Prostate gland (tissue), 2 donors: ENCODE results near the gene CST4. TPM values are rescaled to one million over a fixed set of nuclear protein-coding genes. Genes with fewer than 3 reads are reported as not detected.

Experiments used
- DNase-seq: peaks from one replicate; pipeline ENCODE4 v3.0.0-alpha.2; 2019; ENCODE audit warnings: low spot score
- H3K27ac ChIP-seq, 2 donors: fragments of 200-600 bp; sonication (generic); 2 replicates each; pipeline ENCODE4 v1.5.1; 2017 to 2019
- H3K27me3 ChIP-seq: fragments of 200-600 bp; sonication (generic); replicated peaks from 2 replicates; pipeline ENCODE4 v1.5.1; 2019; ENCODE audit not compliant: insufficient read depth
- H3K36me3 ChIP-seq, 2 donors: fragments of 200-600 bp; sonication (generic); 1 replicate in 1 of 2; 2 replicates in 1 of 2; pipeline versions ENCODE4 v1.5.1 to v1.8.1; 2017 to 2019
- H3K4me1 ChIP-seq: fragments of 200-600 bp; sonication (generic); replicated peaks from 2 replicates; pipeline ENCODE4 v1.5.1; 2019
- H3K4me3 ChIP-seq, 2 donors: fragments of 200-600 bp; sonication (generic); 2 replicates each; pipeline ENCODE4 v1.5.1; 2017 to 2019
- H3K9me3 ChIP-seq: fragments of 200-600 bp; sonication (generic); 2 replicates; pipeline ENCODE4 v1.5.1; 2017
- CTCF ChIP-seq, 4 experiments: fragments of 200-600 bp in 2 of 4; fragments of 450-650 bp in 2 of 4; sonication (generic) in 2 of 4; IDR thresholded peaks; 1 replicate in 3 of 4; 2 replicates in 1 of 4; pipeline ENCODE4 v1.5.1; 2016 to 2019; ENCODE audit warnings: antibody characterized with exemption in 4 of 4, mild to moderate bottlenecking in 2 of 4, moderate library complexity in 2 of 4
- POLR2A ChIP-seq: fragments of 450-650 bp; IDR thresholded peaks from one replicate; pipeline ENCODE4 v1.6.1; 2016; ENCODE audit warnings: antibody characterized with exemption, mild to moderate bottlenecking
- POLR2AphosphoS5 ChIP-seq: sonication (generic); formaldehyde crosslinking; IDR thresholded peaks from one replicate; pipeline ENCODE4 v1.6.1; 2017; ENCODE audit warnings: antibody characterized with exemption
- WGBS: methylation state at CpG from one replicate; pipeline ENCODE4 v1.1.5; 2018; 5-methylcytosine and 5-hydroxymethylcytosine counted together
- intact Hi-C: fragments of 100-400 bp; cut with DNase I; formaldehyde crosslinking; loops from one replicate; pipeline ENCODE4 v1.14.2; 2022
- total RNA-seq, 2 donors: library from RNA; depleted of rRNA; stranded (reverse); fragments of >200 nt; gene quantifications; one replicate each; pipeline ENCODE4 v1.1.0, GENCODE V29; 2016

Gene CST4
- total RNA-seq, 2 donors from 2014 or later = 7.9 TPM; not detected in 1

DNA sequence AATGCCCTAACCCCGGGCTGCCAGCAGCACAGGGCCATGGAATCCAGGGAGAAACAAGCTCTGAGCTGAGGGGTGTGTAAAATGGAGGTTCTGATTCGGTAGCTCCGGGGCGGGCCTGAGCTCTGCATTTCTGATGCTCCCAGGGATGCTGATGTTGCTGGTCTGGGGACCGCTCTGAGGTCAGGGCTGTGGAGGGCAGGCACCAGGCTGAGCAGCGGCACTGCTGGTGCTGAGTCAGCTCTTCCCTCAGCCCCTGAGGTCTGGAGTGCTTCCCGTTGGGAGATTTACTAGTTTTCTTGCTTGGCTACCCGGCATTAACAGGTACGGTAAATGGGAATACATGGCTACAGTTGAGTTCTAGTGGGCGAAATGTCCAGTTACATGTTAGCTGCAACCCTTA, 32.5 kb downstream of the CST4 start:
- Histone ChIP-seq H3K27ac (no peak overlapping the region), H3K4me3 (no peak overlapping the region), H3K27me3 (no peaks in the 10 kb centered on the region), H3K4me1 (no peaks in the 10 kb centered on the region), H3K9me3 (no peaks in the 10 kb centered on the region), H3K36me3 (no peaks in the 10 kb centered on the region)
- no peak for DNase-seq
- intact Hi-C loops = no loop called here
- TF ChIP-seq CTCF (IDR thresholded peaks at IDR 0.05) (no peak), POLR2AphosphoS5 (no peak), POLR2A (no peak)
- 82% methylated on average over 10 of the region's 10 CpGs for WGBS

DNA sequence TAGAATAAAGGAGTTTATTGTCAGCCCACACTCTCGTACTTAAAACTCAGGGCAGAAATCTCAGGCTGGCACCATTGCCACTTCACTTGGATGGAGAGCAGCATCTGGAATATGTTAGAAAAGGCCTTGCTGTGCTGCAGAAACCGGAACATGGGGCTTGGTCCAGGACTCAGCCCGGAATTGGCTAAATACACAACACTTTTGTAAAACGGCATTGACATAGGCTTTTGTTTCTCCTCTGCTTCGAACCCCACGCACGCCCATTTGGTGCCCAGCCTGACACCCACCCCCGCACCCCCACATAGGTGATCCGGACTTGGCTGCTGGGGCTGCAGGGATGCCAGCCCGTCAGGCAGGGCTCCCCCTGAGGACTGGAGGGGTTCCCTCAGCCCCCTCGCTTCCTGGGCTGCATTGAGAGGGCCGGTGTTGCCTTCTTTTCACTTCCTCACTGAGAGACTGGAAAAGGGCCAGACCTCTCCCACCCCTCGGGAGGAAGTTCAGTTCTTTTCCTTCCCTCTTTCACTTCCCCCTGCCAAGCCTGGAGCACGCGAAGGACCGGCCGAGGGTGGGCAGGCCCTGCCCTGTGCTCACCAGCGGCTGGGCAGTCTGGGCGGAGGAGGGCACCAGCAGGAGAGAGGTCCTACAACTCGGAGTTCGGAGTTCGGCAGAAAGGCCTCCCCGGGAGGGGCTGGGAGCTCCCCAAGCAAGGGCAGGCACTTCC, 33.2 kb downstream of the CST4 start:
- intact Hi-C loops = no loop called here
- Histone ChIP-seq H3K9me3 (no peaks in the 10 kb centered on the region), H3K4me1 (no peaks in the 10 kb centered on the region), H3K27ac (no peak overlapping the region), H3K36me3 (no peaks in the 10 kb centered on the region), H3K27me3 (no peaks in the 10 kb centered on the region), H3K4me3 (no peak overlapping the region)
- TF ChIP-seq POLR2A (no peak), POLR2AphosphoS5 (no peak), CTCF (IDR thresholded peaks at IDR 0.05) (no peak)
- no peak for DNase-seq
- 36% methylated on average over 23 of the region's 23 CpGs for whole genome bisulfite sequencing

DNA sequence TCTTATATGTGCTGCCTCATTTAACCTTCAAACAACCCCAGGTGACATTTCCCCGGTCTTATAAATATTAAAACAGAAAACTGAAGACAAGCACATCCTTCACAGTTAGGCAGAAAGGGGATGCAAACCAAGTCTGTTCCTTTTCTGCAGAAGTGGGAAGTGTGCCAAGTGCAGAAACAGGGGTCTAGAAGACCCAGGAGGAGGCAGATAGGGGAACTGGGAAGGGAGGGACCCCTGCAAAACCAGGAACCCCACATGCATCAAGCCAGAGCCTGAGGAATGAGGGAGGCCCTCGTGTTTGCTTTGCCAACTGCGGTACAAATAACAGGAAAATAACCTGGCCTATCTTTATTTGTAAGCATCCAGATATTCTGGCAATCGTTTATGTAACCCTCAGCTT, 34.1 kb downstream of the CST4 start:
- no peaks in the 10 kb centered on the region for H3K27me3 ChIP-seq
- H3K4me3 ChIP-seq = no peak overlapping the region
- WGBS = 55% methylated on average over 4 of the region's 4 CpGs
- intact Hi-C loops = no loop called here
- DNase-seq = no peak
- TF ChIP-seq CTCF (IDR thresholded peaks at IDR 0.05) (no peak), POLR2AphosphoS5 (no peak), POLR2A (no peak)
- no peak overlapping the region for H3K27ac ChIP-seq
- H3K36me3 ChIP-seq = no peaks in the 10 kb centered on the region
- no peaks in the 10 kb centered on the region for H3K4me1 ChIP-seq
- H3K9me3 ChIP-seq = no peaks in the 10 kb centered on the region

DNA sequence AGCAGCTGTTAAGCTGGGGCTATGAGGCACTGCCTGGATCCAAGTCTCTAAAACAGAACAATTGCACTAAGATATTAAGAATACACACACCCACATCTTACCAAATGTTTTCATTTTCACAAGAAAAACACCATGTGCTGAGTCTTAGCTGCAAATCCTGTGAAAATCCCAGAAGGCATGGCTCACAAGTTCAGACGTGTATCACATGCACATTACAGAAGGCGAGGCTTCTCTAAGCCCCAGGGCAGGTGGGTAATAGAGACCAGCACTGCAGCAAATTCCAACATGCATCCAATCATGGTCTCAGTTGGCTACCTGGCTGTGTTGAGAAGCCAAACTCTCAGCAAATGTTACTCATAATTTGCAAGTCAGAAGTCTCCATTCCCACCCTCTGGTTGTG, 34.8 kb downstream of the CST4 start:
- intact Hi-C loops = no loop called here
- H3K9me3 ChIP-seq = no peaks in the 10 kb centered on the region

More for the DNA sequence above, 34.8 kb downstream of the CST4 start:
- DNase-seq = no peak
- no peaks in the 10 kb centered on the region for H3K36me3 ChIP-seq
- 62% methylated on average over 2 of the region's 2 CpGs for WGBS
- H3K27me3 ChIP-seq = no peaks in the 10 kb centered on the region
- H3K27ac ChIP-seq = no peak overlapping the region
- H3K4me1 ChIP-seq = no peaks in the 10 kb centered on the region
- no peak overlapping the region for H3K4me3 ChIP-seq
- TF ChIP-seq POLR2AphosphoS5 (no peak), POLR2A (no peak), CTCF (IDR thresholded peaks at IDR 0.05) (no peak)
